Loucy (cell line): ENCODE data around the gene PRM1.
A peak's percentile ranks its signal among the peaks of the same experiment; 100 is the strongest.

Experiments used
- H2AFZ ChIP-seq: fragments of 200-600 bp; sonication (generic); 2 replicates; pipeline ENCODE4 v1.6.0; 2016; ENCODE audit warnings: antibody characterized with exemption, mild to moderate bottlenecking, low read length, moderate library complexity
- H3F3A ChIP-seq: fragments of 200-600 bp; 2 replicates; pipeline ENCODE4 v1.6.0; 2016; ENCODE audit warnings: antibody characterized with exemption, low read depth, mild to moderate bottlenecking
- H3K27me3 ChIP-seq: fragments of 200-600 bp; sonication (generic); 2 replicates; pipeline ENCODE4 v1.6.1; 2014; ENCODE audit warnings: low read length, mild to moderate bottlenecking; ENCODE audit not compliant: insufficient read depth, poor library complexity, severe bottlenecking
- H3K36me3 ChIP-seq: fragments of 200-600 bp; sonication (generic); 2 replicates; pipeline ENCODE4 v1.6.1; 2016; ENCODE audit warnings: low read length; ENCODE audit not compliant: insufficient read depth
- H3K4me1 ChIP-seq: fragments of 200-600 bp; sonication (generic); 2 replicates; pipeline ENCODE4 v1.5.1; 2014; ENCODE audit warnings: low read length, mild to moderate bottlenecking; ENCODE audit not compliant: insufficient read depth, poor library complexity, severe bottlenecking
- H3K4me2 ChIP-seq: fragments of 200-600 bp; sonication (generic); 2 replicates; pipeline ENCODE4 v1.6.0; 2014; ENCODE audit warnings: antibody characterized with exemption, low read length, low read depth, mild to moderate bottlenecking; ENCODE audit not compliant: poor library complexity, severe bottlenecking
- H3K4me3 ChIP-seq: fragments of 200-600 bp; sonication (generic); 2 replicates; pipeline ENCODE4 v1.5.1; 2014; ENCODE audit warnings: low read length, mild to moderate bottlenecking, mixed read lengths; ENCODE audit not compliant: poor library complexity, severe bottlenecking
- H3K79me2 ChIP-seq: fragments of 200-600 bp; sonication (generic); 2 replicates; pipeline ENCODE4 v1.6.1; 2014; ENCODE audit warnings: low read length; ENCODE audit not compliant: insufficient read depth
- H3K9ac ChIP-seq: fragments of 200-600 bp; sonication (generic); 2 replicates; pipeline ENCODE4 v1.6.0; 2014; ENCODE audit warnings: mild to moderate bottlenecking, low read depth, low read length, moderate library complexity; ENCODE audit not compliant: poor library complexity, severe bottlenecking
- H3K9me2 ChIP-seq: fragments of 200-600 bp; sonication (generic); replicated peaks from 2 replicates; pipeline ENCODE4 v1.6.1; 2016; ENCODE audit warnings: low read depth, low read length, mixed read lengths
- H3K9me3 ChIP-seq: fragments of 200-600 bp; sonication (generic); 2 replicates; pipeline ENCODE4 v1.6.1; 2014; ENCODE audit warnings: mild to moderate bottlenecking, antibody characterized with exemption, low read length, low read depth; ENCODE audit not compliant: insufficient read depth
- H4K20me1 ChIP-seq: fragments of 200-600 bp; sonication (generic); 2 replicates; pipeline ENCODE4 v1.6.0; 2014; ENCODE audit warnings: antibody characterized with exemption, low read length, mild to moderate bottlenecking; ENCODE audit not compliant: insufficient read depth, poor library complexity, severe bottlenecking
- CTCF ChIP-seq: fragments of 200-600 bp; sonication (generic); conservative IDR thresholded peaks from 2 replicates; pipeline ENCODE4 v1.5.1; 2014; ENCODE audit warnings: mild to moderate bottlenecking, antibody characterized with exemption, low read length
- EZH2phosphoT487 ChIP-seq: fragments of 200-600 bp; IDR thresholded peaks from 2 replicates; pipeline ENCODE4 v1.6.1; 2018; ENCODE audit warnings: antibody characterized with exemption, mild to moderate bottlenecking, moderate library complexity, borderline replicate concordance

Gene PRM1

GRCh38 chr16:11253995-11254912 lies 26.9 kb downstream of the PRM1 start:
- Histone ChIP-seq H3F3A (no peaks in the 10 kb centered on the region), H3K9me3 (no peaks in the 10 kb centered on the region), H2AFZ (no peak overlapping the region), H3K4me2 (peak overlapping the region; percentile 83), H3K4me1 (peaks cover 21% of the 10 kb centered on the region), H4K20me1 (peaks cover 6% of the 10 kb centered on the region), H3K9ac (peak overlapping the region; percentile 69), H3K27me3 (no peaks in the 10 kb centered on the region), H3K36me3 (no peaks in the 10 kb centered on the region), H3K9me2 (no peaks in the 10 kb centered on the region), H3K4me3 (peak overlapping the region; percentile 87), H3K79me2 (peaks cover 29% of the 10 kb centered on the region)
- TF ChIP-seq CTCF (no peak), EZH2phosphoT487 (no peak)

- no peak overlapping the region for H2AFZ ChIP-seq
- no peaks in the 10 kb centered on the region for H3F3A ChIP-seq
- peaks cover 29% of the 10 kb centered on the region for H3K79me2 ChIP-seq
- H3K9me2 ChIP-seq = no peaks in the 10 kb centered on the region
- peak overlapping the region; percentile 83 for H3K4me2 ChIP-seq
- H4K20me1 ChIP-seq = peaks cover 6% of the 10 kb centered on the region
- H3K9me3 ChIP-seq = no peaks in the 10 kb centered on the region
- H3K9ac ChIP-seq = peak overlapping the region; percentile 69
- no peaks in the 10 kb centered on the region for H3K36me3 ChIP-seq
- H3K4me1 ChIP-seq = peaks cover 21% of the 10 kb centered on the region
- H3K4me3 ChIP-seq = peak overlapping the region; percentile 87
- no peak for TF ChIP-seq EZH2phosphoT487
- no peak for TF ChIP-seq CTCF
- H3K27me3 ChIP-seq = no peaks in the 10 kb centered on the region
These were observed 27.8 kb downstream of the PRM1 start for GRCh38 chr16:11253009-11253994.

- Histone ChIP-seq H3K9ac (peak overlapping the region; percentile 69), H3K27me3 (no peaks in the 10 kb centered on the region), H2AFZ (no peak overlapping the region), H3K4me2 (peak overlapping the region; percentile 83), H3K9me3 (no peaks in the 10 kb centered on the region), H3K4me3 (peak overlapping the region; percentile 87), H3K79me2 (peaks cover 29% of the 10 kb centered on the region), H3K4me1 (peaks cover 21% of the 10 kb centered on the region), H3F3A (no peaks in the 10 kb centered on the region), H3K36me3 (no peaks in the 10 kb centered on the region), H4K20me1 (peaks cover 6% of the 10 kb centered on the region), H3K9me2 (no peaks in the 10 kb centered on the region)
- TF ChIP-seq EZH2phosphoT487 (no peak), CTCF (no peak)
These were observed 28.6 kb downstream of the PRM1 start for GRCh38 chr16:11252482-11252931.
